Uterus (tissue), 4 donors: ENCODE results near the gene NKAPD1. TPM values are rescaled to one million over a fixed set of nuclear protein-coding genes. Genes with fewer than 3 reads are reported as not detected.
A peak's percentile ranks its signal among the peaks of the same experiment; 100 is the strongest.

Source experiments
- DNase-seq, 2 donors: peaks; one replicate each; pipeline ENCODE4 v3.0.0-alpha.2; 2019 to 2020
- H3K27ac ChIP-seq, 2 donors: fragments of 200-600 bp; sonication (generic); 1 replicate in 1 of 2; 2 replicates in 1 of 2; pipeline ENCODE4 v1.5.1; 2016 to 2018
- H3K27me3 ChIP-seq, 2 donors: fragments of 200-600 bp; sonication (generic); one replicate each; pipeline ENCODE4 v1.5.1; 2018 to 2019; ENCODE audit warnings: control low read depth in 1 of 2
- H3K36me3 ChIP-seq, 2 donors: fragments of 200-600 bp; sonication (generic); one replicate each; pipeline ENCODE4 v1.5.1; 2019; ENCODE audit warnings: control low read depth in 1 of 2
- H3K4me1 ChIP-seq, 2 donors: fragments of 200-600 bp; sonication (generic); one replicate each; pipeline ENCODE4 v1.5.1; 2018 to 2019; ENCODE audit warnings: control low read depth in 1 of 2
- H3K4me3 ChIP-seq, 2 donors: fragments of 200-600 bp; sonication (generic); 1 replicate in 1 of 2; 2 replicates in 1 of 2; pipeline ENCODE4 v1.5.1; 2018 to 2019; ENCODE audit warnings: mild to moderate bottlenecking in 1 of 2
- H3K9me3 ChIP-seq, 2 donors: fragments of 200-600 bp; sonication (generic); one replicate each; pipeline ENCODE4 v1.5.1; 2019; ENCODE audit warnings: control low read depth in 1 of 2
- POLR2A ChIP-seq, 2 donors: fragments of 450-650 bp; IDR thresholded peaks; one replicate each; pipeline ENCODE4 v1.6.1; 2016; ENCODE audit warnings: antibody characterized with exemption in 2 of 2, mild to moderate bottlenecking in 1 of 2, moderate library complexity in 1 of 2
- intact Hi-C: fragments of 100-400 bp; cut with DNase I; formaldehyde crosslinking; loops from one replicate; pipeline ENCODE4 v1.15.1; 2023; ENCODE audit warnings: low total_unique reads
- total RNA-seq, 4 donors: library from RNA; depleted of rRNA in 3 of 4; stranded (reverse); fragments of >200 nt in 3 of 4; gene quantifications; one replicate each; pipeline versions ENCODE4 v1.1.0 to v1.2.4, GENCODE V29; 2014 to 2023
- TF ChIP-seq, protein P1 (sequence below), 4 experiments: fragments of 200-600 bp in 2 of 4; fragments of 450-650 bp in 2 of 4; sonication (generic) in 2 of 4; IDR thresholded peaks; one replicate each; pipeline ENCODE4 v1.5.1; 2016 to 2019; ENCODE audit warnings: antibody characterized with exemption in 4 of 4, mild to moderate bottlenecking in 2 of 4, moderate library complexity in 1 of 4
- donor health status: DM: yes; HTN: yes; CAD: no.

Gene NKAPD1
- total RNA-seq, 4 donors from 2014 or later: 2.3 to 32.9 (median 14.3) TPM

- no peaks in the 10 kb centered on the region for H3K27me3 ChIP-seq
- intact Hi-C loops: no loop called here
- DNase-seq: no peak
- no peak for TF ChIP-seq POLR2A (IDR thresholded peaks at IDR 0.05)
- TF ChIP-seq, protein P1, sequence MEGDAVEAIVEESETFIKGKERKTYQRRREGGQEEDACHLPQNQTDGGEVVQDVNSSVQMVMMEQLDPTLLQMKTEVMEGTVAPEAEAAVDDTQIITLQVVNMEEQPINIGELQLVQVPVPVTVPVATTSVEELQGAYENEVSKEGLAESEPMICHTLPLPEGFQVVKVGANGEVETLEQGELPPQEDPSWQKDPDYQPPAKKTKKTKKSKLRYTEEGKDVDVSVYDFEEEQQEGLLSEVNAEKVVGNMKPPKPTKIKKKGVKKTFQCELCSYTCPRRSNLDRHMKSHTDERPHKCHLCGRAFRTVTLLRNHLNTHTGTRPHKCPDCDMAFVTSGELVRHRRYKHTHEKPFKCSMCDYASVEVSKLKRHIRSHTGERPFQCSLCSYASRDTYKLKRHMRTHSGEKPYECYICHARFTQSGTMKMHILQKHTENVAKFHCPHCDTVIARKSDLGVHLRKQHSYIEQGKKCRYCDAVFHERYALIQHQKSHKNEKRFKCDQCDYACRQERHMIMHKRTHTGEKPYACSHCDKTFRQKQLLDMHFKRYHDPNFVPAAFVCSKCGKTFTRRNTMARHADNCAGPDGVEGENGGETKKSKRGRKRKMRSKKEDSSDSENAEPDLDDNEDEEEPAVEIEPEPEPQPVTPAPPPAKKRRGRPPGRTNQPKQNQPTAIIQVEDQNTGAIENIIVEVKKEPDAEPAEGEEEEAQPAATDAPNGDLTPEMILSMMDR (IDR thresholded peaks at IDR 0.05): no peak
- no peak overlapping the region for H3K4me3 ChIP-seq
- no peaks in the 10 kb centered on the region for H3K36me3 ChIP-seq
- no peak overlapping the region for H3K27ac ChIP-seq
- H3K4me1 ChIP-seq: no peaks in the 10 kb centered on the region
- no peaks in the 10 kb centered on the region for H3K9me3 ChIP-seq
These were observed 32.0 kb downstream of the NKAPD1 start for GRCh38 chr11:112106070-112106469.

DNA sequence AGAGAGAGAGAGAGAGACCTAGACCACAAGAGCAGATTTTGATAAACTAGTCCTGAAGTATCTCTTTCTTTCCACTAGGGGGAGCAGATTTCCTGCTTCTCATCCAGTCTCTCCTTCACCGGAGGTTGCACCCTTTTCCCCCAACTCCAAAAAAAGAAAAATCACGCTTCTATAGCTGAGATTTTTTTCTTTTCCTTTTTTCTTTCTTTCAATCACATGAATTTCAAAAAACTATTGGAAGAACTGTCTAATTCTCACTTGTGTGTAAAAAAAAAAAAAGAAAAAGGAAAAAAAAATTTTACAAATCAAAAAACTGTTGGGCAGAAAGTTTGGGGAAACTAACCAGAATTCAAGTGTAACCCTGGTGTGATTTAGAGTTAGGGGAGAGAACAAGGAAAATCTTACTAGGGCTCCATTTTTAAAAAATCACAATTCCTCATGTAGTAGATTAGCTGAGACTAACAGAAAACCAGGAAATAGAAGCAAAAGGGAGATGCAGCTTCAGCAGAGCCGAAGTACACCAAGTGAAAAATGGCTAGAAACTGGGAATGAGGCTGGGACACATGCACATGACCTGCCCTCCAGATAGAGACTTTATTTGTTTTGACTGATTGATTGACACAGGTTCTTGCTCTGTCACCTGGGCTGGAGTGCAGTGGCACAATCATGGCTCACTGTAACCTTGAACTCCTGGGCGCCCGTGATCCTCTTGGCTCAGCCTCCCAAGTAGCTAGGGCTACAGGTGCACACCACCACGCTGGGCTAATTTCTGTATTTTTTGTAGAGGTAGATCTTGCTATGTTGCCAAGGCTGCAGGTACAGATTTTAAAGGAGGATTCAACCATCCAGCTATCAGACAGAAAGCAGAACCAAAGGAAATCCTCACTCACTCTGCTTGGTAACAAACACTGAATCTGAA is 39.7 kb downstream of the NKAPD1 start:
- H3K9me3 ChIP-seq: no peaks in the 10 kb centered on the region
- intact Hi-C loops: loop anchor here (10.0 kb wide), 1 partner anchor 171 kb away; no protein-coding TSS in a partner anchor
- no peak overlapping the region for H3K4me3 ChIP-seq
- no peaks in the 10 kb centered on the region for H3K36me3 ChIP-seq
- H3K4me1 ChIP-seq: no peaks in the 10 kb centered on the region
- H3K27me3 ChIP-seq: no peaks in the 10 kb centered on the region
- TF ChIP-seq, protein P1 (IDR thresholded peaks at IDR 0.05): peak; percentile 61 to 73 (median 62)
- TF ChIP-seq POLR2A (IDR thresholded peaks at IDR 0.05): no peak
- H3K27ac ChIP-seq: no peak overlapping the region
- no peak for DNase-seq

- H3K9me3 ChIP-seq: no peaks in the 10 kb centered on the region
- DNase-seq: no peak
- no peak for TF ChIP-seq POLR2A (IDR thresholded peaks at IDR 0.05)
- TF ChIP-seq, protein P1 (IDR thresholded peaks at IDR 0.05): no peak
- H3K27ac ChIP-seq: no peak overlapping the region
- H3K4me1 ChIP-seq: no peaks in the 10 kb centered on the region
- H3K27me3 ChIP-seq: no peaks in the 10 kb centered on the region
- no peaks in the 10 kb centered on the region for H3K36me3 ChIP-seq
- H3K4me3 ChIP-seq: no peak overlapping the region
- intact Hi-C loops: loop anchor here (10.0 kb wide), 1 partner anchor 170 kb away; no protein-coding TSS in a partner anchor
These were observed 40.4 kb downstream of the NKAPD1 start for GRCh38 chr11:112114460-112114859.

DNA sequence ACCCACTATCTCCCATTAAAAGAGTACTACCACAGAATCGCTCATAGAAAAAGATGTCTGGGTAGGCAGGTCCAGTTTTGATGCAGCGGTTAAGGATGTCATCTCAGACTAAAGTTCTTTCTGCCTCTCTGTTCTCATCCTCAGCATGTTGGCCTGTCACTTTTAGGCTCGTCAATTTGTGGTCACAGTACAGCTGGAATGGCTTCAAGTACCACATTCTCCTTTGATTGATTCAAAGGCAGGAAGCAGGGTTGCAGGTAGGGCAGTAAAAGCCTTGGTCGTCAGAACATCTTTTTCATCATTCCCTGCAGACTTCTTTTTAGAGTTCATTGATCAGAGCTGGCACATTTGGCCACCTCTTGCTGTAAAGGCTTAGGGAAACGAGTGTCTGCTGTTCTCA is 41.3 kb downstream of the NKAPD1 start:
- Histone ChIP-seq H3K9me3 (no peaks in the 10 kb centered on the region), H3K27ac (no peak overlapping the region), H3K27me3 (no peaks in the 10 kb centered on the region), H3K36me3 (no peaks in the 10 kb centered on the region), H3K4me3 (no peak overlapping the region), H3K4me1 (no peaks in the 10 kb centered on the region)
- intact Hi-C loops: loop anchor here (10.0 kb wide), 1 partner anchor 169 kb away; no protein-coding TSS in a partner anchor
- DNase-seq: no peak
- TF ChIP-seq POLR2A (IDR thresholded peaks at IDR 0.05): no peak
- TF ChIP-seq, protein P1 (IDR thresholded peaks at IDR 0.05): no peak

- intact Hi-C loops: loop anchor here (10.0 kb wide), 1 partner anchor 167 kb away; no protein-coding TSS in a partner anchor
- H3K4me1 ChIP-seq: no peaks in the 10 kb centered on the region
These were observed 44.1 kb downstream of the NKAPD1 start for GRCh38 chr11:112118176-112118575.

More at GRCh38 chr11:112118176-112118575, 44.1 kb downstream of the NKAPD1 start:
- Histone ChIP-seq H3K4me3 (no peak overlapping the region), H3K9me3 (no peaks in the 10 kb centered on the region), H3K27me3 (no peaks in the 10 kb centered on the region), H3K36me3 (no peaks in the 10 kb centered on the region), H3K27ac (no peak overlapping the region)
- no peak for DNase-seq
- TF ChIP-seq, protein P1 (IDR thresholded peaks at IDR 0.05): no peak
- no peak for TF ChIP-seq POLR2A (IDR thresholded peaks at IDR 0.05)
